RWPE2 (cell line): Measurements from ENCODE around the gene NCS1.

Experiments used
- ATAC-seq: fragments of 200-7000 bp; cut with Tn5 transposase; 3 replicates; pipeline ENCODE4 v1.9.1; 2021; ENCODE audit warnings: low read depth
- DNase-seq: peaks from one replicate; pipeline ENCODE4 v3.0.0-alpha.2; 2020; ENCODE audit warnings: low spot score
- H3K27ac ChIP-seq: fragments of 450-650 bp; 2 replicates; pipeline ENCODE4 v1.5.1; 2017; ENCODE audit warnings: mild to moderate bottlenecking; ENCODE audit not compliant: poor library complexity, severe bottlenecking
- H3K27me3 ChIP-seq: fragments of 250-450 bp; sonication (Bioruptor Pico); 2 replicates; pipeline ENCODE4 v1.5.1; 2021; ENCODE audit warnings: mild to moderate bottlenecking, moderate library complexity; ENCODE audit not compliant: insufficient read depth, poor library complexity, severe bottlenecking
- H3K36me3 ChIP-seq: fragments of 250-450 bp; sonication (Bioruptor Pico); 2 replicates; pipeline ENCODE4 v1.5.1; 2020; ENCODE audit warnings: low read depth, mild to moderate bottlenecking, moderate library complexity
- H3K4me1 ChIP-seq: fragments of 250-450 bp; sonication (Bioruptor Pico); 2 replicates; pipeline ENCODE4 v1.5.1; 2021; ENCODE audit warnings: mild to moderate bottlenecking, moderate library complexity; ENCODE audit not compliant: insufficient read depth, poor library complexity, severe bottlenecking
- H3K4me3 ChIP-seq: fragments of 250-450 bp; sonication (Bioruptor Pico); 2 replicates; pipeline ENCODE4 v1.5.1; 2021; ENCODE audit warnings: mild to moderate bottlenecking, moderate library complexity; ENCODE audit not compliant: severe bottlenecking
- H3K9me3 ChIP-seq: fragments of 250-450 bp; sonication (Bioruptor Pico); 2 replicates; pipeline ENCODE4 v1.5.1; 2021; ENCODE audit warnings: mild to moderate bottlenecking, moderate library complexity; ENCODE audit not compliant: severe bottlenecking
- CTCF ChIP-seq: fragments of 450-650 bp; IDR thresholded peaks from one replicate; pipeline ENCODE4 v1.5.1; 2017; ENCODE audit warnings: mild to moderate bottlenecking, moderate library complexity; ENCODE audit not compliant: poor library complexity, severe bottlenecking

The NCS1 gene

GRCh38 chr9:130186839-130187522 is 14.8 kb downstream of the NCS1 start:
- Histone ChIP-seq H3K27me3 (no peaks in the 10 kb centered on the region), H3K9me3 (no peaks in the 10 kb centered on the region), H3K4me1 (peaks cover 5% of the 10 kb centered on the region), H3K36me3 (no peaks in the 10 kb centered on the region), H3K27ac (no peak overlapping the region), H3K4me3 (no peak overlapping the region)
- no peak for TF ChIP-seq CTCF
- ATAC-seq: peak; percentile 93
- DNase-seq: no peak

- no peak for TF ChIP-seq CTCF
- H3K36me3 ChIP-seq: no peaks in the 10 kb centered on the region
- H3K4me1 ChIP-seq: peaks cover 5% of the 10 kb centered on the region
- no peaks in the 10 kb centered on the region for H3K9me3 ChIP-seq
- H3K27ac ChIP-seq: no peak overlapping the region
- H3K4me3 ChIP-seq: no peak overlapping the region
- ATAC-seq (no peak; the same call in 2 of the 3 replicates), DNase-seq (no peak)
- H3K27me3 ChIP-seq: no peaks in the 10 kb centered on the region
These were observed 15.3 kb downstream of the NCS1 start for GRCh38 chr9:130187523-130187846.

- Histone ChIP-seq H3K36me3 (no peaks in the 10 kb centered on the region), H3K27ac (no peak overlapping the region), H3K4me3 (no peak overlapping the region), H3K9me3 (no peaks in the 10 kb centered on the region), H3K4me1 (peaks cover 3% of the 10 kb centered on the region), H3K27me3 (no peaks in the 10 kb centered on the region)
- ATAC-seq (no peak), DNase-seq (no peak)
- no peak for TF ChIP-seq CTCF
These were observed 16.8 kb downstream of the NCS1 start for GRCh38 chr9:130188860-130189481.

- no peak overlapping the region for H3K4me3 ChIP-seq
- H3K27ac ChIP-seq: no peak overlapping the region
- ATAC-seq (no peak), DNase-seq (no peak)
- no peaks in the 10 kb centered on the region for H3K36me3 ChIP-seq
- peaks cover 10% of the 10 kb centered on the region for H3K4me1 ChIP-seq
- no peaks in the 10 kb centered on the region for H3K9me3 ChIP-seq
- H3K27me3 ChIP-seq: no peaks in the 10 kb centered on the region
- no peak for TF ChIP-seq CTCF
These were observed 17.6 kb downstream of the NCS1 start for GRCh38 chr9:130189840-130190239.
